Measurements from ENCODE around the gene SMCO4. TPM values are rescaled to one million over a fixed set of nuclear protein-coding genes. Genes with fewer than 3 reads are reported as not detected.

The SMCO4 gene
- total and polyA plus RNA-seq, 2 experiments from 2014 or later: 42.2 to 49.0 TPM

GRCh38 chr11:93519179-93519578, 24.0 kb downstream of the SMCO4 start:
- H4K20me1 ChIP-seq (replicated peaks; ENCODE audit: insufficient read depth): no peaks in the 10 kb centered on the region; the same call in none of the 2 replicates
- Mint-ChIP-seq H3K27ac (no peak overlapping the region), H3K4me3 (no peak overlapping the region), H3K36me3 (ENCODE audit: low read depth) (peaks cover 6% of the 10 kb centered on the region; the same call in 1 of the 3 replicates), H3K27me3 (ENCODE audit: insufficient read depth, low read depth, poor library complexity) (no peaks in the 10 kb centered on the region), H3K9me3 (no peaks in the 10 kb centered on the region), H3K4me1 (peaks cover 64% of the 10 kb centered on the region)
- ATAC-seq: no peak
- no peaks in the 10 kb centered on the region for H3K36me3 ChIP-seq (ENCODE audit: insufficient read depth)
- H3F3A ChIP-seq (replicated peaks; ENCODE audit: low read depth): no peaks in the 10 kb centered on the region
- no peaks in the 10 kb centered on the region for H3K9me2 ChIP-seq (ENCODE audit: insufficient read depth)
- peaks cover 39% of the 10 kb centered on the region for H3K4me1 ChIP-seq (ENCODE audit: insufficient read depth)
- no peaks in the 10 kb centered on the region for H3K27me3 ChIP-seq (ENCODE audit: insufficient read depth)
- no peak for TF ChIP-seq CTCF (conservative IDR thresholded peaks at IDR 0.05; ENCODE audit: low read depth in 2 of 2)
- TF ChIP-seq EZH2 (IDR thresholded peaks at IDR 0.05; ENCODE audit: low read depth, unreplicated experiment): no peak
- no peak for TF ChIP-seq ETS1 (IDR thresholded peaks at IDR 0.05)
- no peak for TF ChIP-seq NANOG (IDR thresholded peaks at IDR 0.05; ENCODE audit: borderline replicate concordance)
- TF ChIP-seq EZH2phosphoT487 (IDR thresholded peaks at IDR 0.05; ENCODE audit: unreplicated experiment): no peak
- no peak for TF ChIP-seq STAT1 (IDR thresholded peaks at IDR 0.05; ENCODE audit: unreplicated experiment)
- TF ChIP-seq JUNB (IDR thresholded peaks at IDR 0.05; ENCODE audit: unreplicated experiment): no peak
- no peak for TF ChIP-seq ZNF462 (CRISPR knock-in tag; IDR thresholded peaks at IDR 0.05)
- no peak for TF ChIP-seq ZNF331 (CRISPR knock-in tag; IDR thresholded peaks at IDR 0.05; ENCODE audit: low read depth)
- no peak for TF ChIP-seq REST (IDR thresholded peaks at IDR 0.05; ENCODE audit: unreplicated experiment)
- no peak for DNase-seq (ENCODE audit: low spot score)
- H3K27ac ChIP-seq (ENCODE audit: low read depth): no peak overlapping the region
- no peak overlapping the region for H2AFZ ChIP-seq
- H3K4me3 ChIP-seq: no peak overlapping the region
- H3K4me2 ChIP-seq: no peak overlapping the region
- peaks cover 67% of the 10 kb centered on the region for H3K79me2 ChIP-seq (replicated peaks; ENCODE audit: insufficient read depth)

Measured in GM23338 (cell line).